NCI-H128 (cell line): Measurements from ENCODE around the gene SET.
"Not testable (repeated sequence)": the region's sequence is repeated elsewhere in the genome, so short reads cannot be mapped to it uniquely, and the experiment has no call there.

Experiments used
- DNase-seq: peaks from one replicate; lab custom pipeline; 2025; ENCODE audit not compliant: unreplicated experiment; lab: John Stamatoyannopoulos, UW

SET gene

GRCh38 chr9:128685636-128686489 is 3.2 kb upstream of the SET start:
- DNase-seq: no peak

GRCh38 chr9:128687453-128687852 is 1.6 kb upstream of the SET start:
- no peak for DNase-seq

- DNase-seq: no peak
Measured at GRCh38 chr9:128689293-128689774, 312 bp downstream of the SET start.

GRCh38 chr9:128689820-128690683 is 1.0 kb downstream of the SET start:
- DNase-seq: no peak

GRCh38 chr9:128690684-128691034 is 1.6 kb downstream of the SET start:
- no peak for DNase-seq

GRCh38 chr9:128693738-128694137 is 4.7 kb downstream of the SET start:
- DNase-seq: not testable (repeated sequence)

GRCh38 chr9:128694344-128694743 is 5.3 kb downstream of the SET start:
- no peak for DNase-seq

- no peak for DNase-seq
Measured at GRCh38 chr9:128696923-128697707, 8.1 kb downstream of the SET start.

- not testable (repeated sequence) for DNase-seq
Measured at GRCh38 chr9:128699096-128699795, 10.2 kb downstream of the SET start.

GRCh38 chr9:128701227-128701854 is 12.3 kb downstream of the SET start:
- no peak for DNase-seq

GRCh38 chr9:128702445-128702948 is 13.5 kb downstream of the SET start, which contains the start of gene PKN3:
TSS of gene PKN3 (plus strand) at chr9:128702503. CDS start at chr9:128702916, 413 bp downstream.
- peak; percentile 74 for DNase-seq

- no peak for DNase-seq
Measured at GRCh38 chr9:128702949-128703615, 14.1 kb downstream of the SET start.

GRCh38 chr9:128703616-128704355 is 14.8 kb downstream of the SET start:
- DNase-seq: no peak

GRCh38 chr9:128704356-128704670 is 15.3 kb downstream of the SET start:
- DNase-seq: no peak

GRCh38 chr9:128705051-128705965 is 16.3 kb downstream of the SET start:
- DNase-seq: no peak

- DNase-seq: no peak
Measured at GRCh38 chr9:128706045-128706444, 17.0 kb downstream of the SET start.

- DNase-seq: no peak
Measured at GRCh38 chr9:128706671-128707381, 17.8 kb downstream of the SET start.
